Ectodermal cell (in vitro differentiated cells): ENCODE measurements around the gene METTL2B.
A peak's percentile ranks its signal among the peaks of the same experiment; 100 is the strongest.
"Not testable (repeated sequence)": the region's sequence is repeated elsewhere in the genome, so short reads cannot be mapped to it uniquely, and the experiment has no call there.

Source experiments
- H3K27ac ChIP-seq: 2 replicates; pipeline ENCODE4 v1.7.0; 2013; ENCODE audit warnings: mild to moderate bottlenecking, low read depth, low read length; ENCODE audit not compliant: insufficient read depth, poor library complexity, severe bottlenecking
- H3K27me3 ChIP-seq: 2 replicates; pipeline ENCODE4 v1.7.0; 2013; ENCODE audit warnings: mild to moderate bottlenecking, low read length; ENCODE audit not compliant: insufficient read depth, control insufficient read depth, poor library complexity, severe bottlenecking
- H3K36me3 ChIP-seq: one replicate; pipeline ENCODE4 v1.7.0; 2013; ENCODE audit warnings: low read length; ENCODE audit not compliant: control insufficient read depth, insufficient read depth
- H3K4me1 ChIP-seq: one replicate; pipeline ENCODE4 v1.7.0; 2013; ENCODE audit warnings: low read length; ENCODE audit not compliant: control insufficient read depth, insufficient read depth
- H3K4me3 ChIP-seq: 2 replicates; pipeline ENCODE4 v1.7.0; 2013; ENCODE audit warnings: low read depth, low read length, control low read depth; ENCODE audit not compliant: insufficient read depth
- H3K9me3 ChIP-seq: 2 replicates; pipeline ENCODE4 v1.7.0; 2013; ENCODE audit warnings: mild to moderate bottlenecking, low read length, moderate library complexity; ENCODE audit not compliant: control insufficient read depth
- WGBS, 2 experiments: methylation state at CpG; one replicate each; pipeline ENCODE4 v1.1.7; 2013; ENCODE audit warnings: missing lambda C conversion rate in 2 of 2; 5-methylcytosine and 5-hydroxymethylcytosine counted together

Gene METTL2B

GRCh38 chr7:128455543-128456254 is 20.8 kb upstream of the METTL2B start, which contains the start of gene HILPDA:
Gene HILPDA (plus strand): TSS chr7:128455878. CDS start chr7:128457269, 1,391 bp downstream.
- H3K27me3 ChIP-seq, result no peaks in the 10 kb centered on the region
- H3K36me3 ChIP-seq, result peaks cover 6% of the 10 kb centered on the region
- no peaks in the 10 kb centered on the region for H3K9me3 ChIP-seq
- 1% methylated on average over 64 of the region's 64 CpGs for WGBS, 2 experiments
- H3K4me1 ChIP-seq, result peaks cover 25% of the 10 kb centered on the region
- peak within 1 kb of the TSS; percentile 90 for H3K27ac ChIP-seq
- peak within 1 kb of the TSS; percentile 96 for H3K4me3 ChIP-seq

- 3 to 8% methylated on average over 5 of the region's 5 CpGs for WGBS, 2 experiments
- Histone ChIP-seq H3K4me1 (peaks cover 25% of the 10 kb centered on the region), H3K9me3 (no peaks in the 10 kb centered on the region), H3K27ac (peak overlapping the region; percentile 90), H3K4me3 (peak overlapping the region; percentile 96), H3K36me3 (peaks cover 6% of the 10 kb centered on the region), H3K27me3 (no peaks in the 10 kb centered on the region)
Measured at GRCh38 chr7:128456255-128456725, 20.3 kb upstream of the METTL2B start.

DNA sequence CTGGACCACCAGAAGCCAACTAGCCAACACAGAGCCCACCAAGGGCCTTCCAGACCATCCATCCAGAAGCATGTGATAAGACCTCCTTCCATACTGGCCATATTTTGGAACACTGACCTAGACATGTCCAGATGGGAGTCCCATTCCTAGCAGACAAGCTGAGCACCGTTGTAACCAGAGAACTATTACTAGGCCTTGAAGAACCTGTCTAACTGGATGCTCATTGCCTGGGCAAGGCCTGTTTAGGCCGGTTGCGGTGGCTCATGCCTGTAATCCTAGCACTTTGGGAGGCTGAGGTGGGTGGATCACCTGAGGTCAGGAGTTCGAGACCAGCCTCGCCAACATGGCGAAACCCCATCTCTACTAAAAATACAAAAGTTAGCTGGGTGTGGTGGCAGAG is 19.2 kb upstream of the METTL2B start:
- not testable (repeated sequence) for H3K27ac ChIP-seq, H3K27me3 ChIP-seq, H3K9me3 ChIP-seq, H3K36me3 ChIP-seq
- 90 to 98% methylated on average over 3 to 6 of the region's 6 CpGs for WGBS, 2 experiments
- H3K4me3 ChIP-seq, result peak overlapping the region; percentile 96
- peaks cover 25% of the 10 kb centered on the region for H3K4me1 ChIP-seq

DNA sequence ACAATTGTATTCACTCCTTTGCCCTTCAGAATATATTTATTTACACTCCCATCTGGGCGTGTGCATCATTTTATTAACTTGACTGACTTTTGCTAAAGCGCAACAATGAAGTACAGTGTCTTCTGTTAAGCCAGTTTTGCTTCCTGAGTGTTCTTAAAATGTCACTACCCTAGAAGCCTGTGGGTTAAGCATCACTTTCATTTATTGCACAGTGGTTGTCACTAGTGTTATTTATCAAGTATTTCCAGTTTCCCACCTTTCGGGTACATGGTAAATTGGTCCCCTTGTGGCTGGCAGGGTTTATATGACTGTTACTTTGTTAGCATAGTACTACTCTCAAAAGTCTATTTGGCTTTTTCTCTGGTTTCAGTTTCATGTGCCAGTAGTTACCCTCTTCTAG is 17.6 kb upstream of the METTL2B start:
- H3K27me3 ChIP-seq, result no peaks in the 10 kb centered on the region
- no peaks in the 10 kb centered on the region for H3K9me3 ChIP-seq
- peaks cover 19% of the 10 kb centered on the region for H3K4me1 ChIP-seq
- peaks cover 12% of the 10 kb centered on the region for H3K36me3 ChIP-seq
- WGBS, 2 experiments, result 89 to 91% methylated on average over 3 of the region's 3 CpGs
- no peak overlapping the region for H3K4me3 ChIP-seq
- no peak overlapping the region for H3K27ac ChIP-seq

GRCh38 chr7:128459394-128459878 is 17.1 kb upstream of the METTL2B start:
- no peak overlapping the region for H3K4me3 ChIP-seq
- H3K36me3 ChIP-seq, result peaks cover 12% of the 10 kb centered on the region
- no peak overlapping the region for H3K27ac ChIP-seq
- peaks cover 17% of the 10 kb centered on the region for H3K4me1 ChIP-seq
- no peaks in the 10 kb centered on the region for H3K27me3 ChIP-seq
- WGBS, 2 experiments, result 62 to 69% methylated on average over 5 of the region's 5 CpGs
- H3K9me3 ChIP-seq, result no peaks in the 10 kb centered on the region

DNA sequence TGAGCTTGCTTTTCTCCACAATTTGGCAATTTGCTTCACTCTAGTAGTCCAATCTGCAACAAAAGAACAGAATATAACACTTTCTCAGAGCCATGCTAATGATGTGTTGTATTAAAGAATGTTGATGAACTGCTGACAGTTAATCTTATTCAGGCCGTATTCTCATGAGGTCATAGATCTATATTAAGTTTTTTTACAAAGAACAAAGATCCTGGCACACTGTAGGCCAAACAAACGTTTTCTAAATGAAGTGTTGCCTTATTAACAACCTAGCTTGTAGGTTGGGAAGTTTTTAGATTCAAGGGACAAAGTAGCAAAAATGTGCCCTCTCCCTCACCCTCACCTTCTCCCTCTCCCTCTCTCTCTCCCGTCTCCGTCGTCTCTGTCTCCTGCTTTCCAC is 14.1 kb upstream of the METTL2B start:
- Histone ChIP-seq H3K9me3 (no peaks in the 10 kb centered on the region), H3K36me3 (peaks cover 7% of the 10 kb centered on the region), H3K27me3 (no peaks in the 10 kb centered on the region), H3K4me3 (no peak overlapping the region), H3K27ac (no peak overlapping the region), H3K4me1 (peaks cover 13% of the 10 kb centered on the region)
- 94 to 95% methylated on average over 5 of the region's 5 CpGs for whole genome bisulfite sequencing, 2 experiments

GRCh38 chr7:128463345-128463744 is 13.2 kb upstream of the METTL2B start:
- not testable (repeated sequence) for H3K9me3 ChIP-seq, H3K27ac ChIP-seq, H3K4me1 ChIP-seq, H3K27me3 ChIP-seq, H3K36me3 ChIP-seq, H3K4me3 ChIP-seq
- 95 to 96% methylated on average over 30 of the region's 30 CpGs for WGBS, 2 experiments

GRCh38 chr7:128463933-128464332 is 12.6 kb upstream of the METTL2B start:
- 90 to 92% methylated on average over 5 to 6 of the region's 8 CpGs for WGBS, 2 experiments
- H3K9me3 ChIP-seq, H3K4me3 ChIP-seq, H3K4me1 ChIP-seq, H3K36me3 ChIP-seq, H3K27me3 ChIP-seq, H3K27ac ChIP-seq: not testable (repeated sequence)

DNA sequence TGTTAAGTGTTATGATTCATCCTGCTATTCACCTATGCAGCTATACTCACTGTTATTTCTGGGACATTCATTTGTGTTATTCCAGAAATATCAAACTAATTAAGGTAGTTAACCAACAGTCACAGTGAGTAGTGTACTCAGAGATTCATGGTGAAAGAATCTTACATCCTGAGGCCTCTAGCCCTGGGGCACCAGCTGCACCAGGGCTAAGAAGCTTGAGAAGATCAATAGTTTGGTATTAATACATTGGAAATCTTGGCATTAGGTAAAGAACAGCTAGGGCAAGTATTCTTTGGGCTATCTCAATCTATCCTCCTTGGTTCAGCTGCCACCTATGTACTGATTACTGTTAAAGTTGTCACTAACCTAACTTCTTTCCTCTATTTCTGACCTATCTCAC is 9.7 kb upstream of the METTL2B start:
- not testable (repeated sequence) for H3K4me1 ChIP-seq, H3K27me3 ChIP-seq, H3K9me3 ChIP-seq, H3K4me3 ChIP-seq, H3K27ac ChIP-seq, H3K36me3 ChIP-seq

GRCh38 chr7:128477336-128477690 is 765 bp downstream of the METTL2B start:
- not testable (repeated sequence) for H3K9me3 ChIP-seq, H3K27me3 ChIP-seq, H3K36me3 ChIP-seq, H3K4me1 ChIP-seq
- 7 to 9% methylated on average over 4 of the region's 4 CpGs for WGBS, 2 experiments
- Histone ChIP-seq H3K4me3 (peak overlapping the region; percentile 63), H3K27ac (peak overlapping the region; percentile 91)
